ENCODE results near the gene DACT3. TPM values are rescaled to one million over a fixed set of nuclear protein-coding genes. Genes with fewer than 3 reads are reported as not detected.

The DACT3 gene
- total and polyA plus RNA-seq, 11 donors = 2.4 to 23.4 (median 14.2) TPM

GRCh38 chr19:46625731-46626130, 35.3 kb downstream of the DACT3 start:
- DNase-seq = peak in 2 of 5 donors; percentile 51 to 58
- Histone ChIP-seq H3K4me3 (peak overlapping the region in 1 of 12 donors; percentile 7), H3K9me3 (no peaks in the 10 kb centered on the region), H3K4me1 (peaks cover 0 to 60% (median 37%) of the 10 kb centered on the region in 12 donors), H3K27me3 (no peaks in the 10 kb centered on the region), H3K27ac (peak overlapping the region; percentile 23 to 88 (median 77)), H3K36me3 (no peaks in the 10 kb centered on the region)
- intact Hi-C loops (cut with DNase I) = no loop called here
- WGBS, 4 donors = 57 to 78% (median 72%) methylated on average over 9 to 12 of the region's 12 CpGs
- ATAC-seq = peak in 1 of 4 donors; percentile 4
- TF ChIP-seq CTCF (IDR thresholded peaks at IDR 0.05) (no peak), POLR2A (IDR thresholded peaks at IDR 0.05) (no peak)

- no peaks in the 10 kb centered on the region for H3K9me3 ChIP-seq
- intact Hi-C loops (cut with DNase I) = no loop called here
- peak; percentile 63 to 82 (median 78) for ATAC-seq
- H3K4me1 ChIP-seq = peaks cover 0 to 66% (median 41%) of the 10 kb centered on the region in 12 donors
- peak; percentile 81 to 87 (median 84) for DNase-seq
- peak within 1 kb of the TSS in 11 of 12 donors; percentile 8 to 54 (median 43) for H3K4me3 ChIP-seq
- no peaks in the 10 kb centered on the region for H3K27me3 ChIP-seq
- TF ChIP-seq CTCF (IDR thresholded peaks at IDR 0.05) (no peak), POLR2A (IDR thresholded peaks at IDR 0.05) (peak in 1 of 2 donors; percentile 59)
- H3K27ac ChIP-seq = peak within 1 kb of the TSS; percentile 23 to 88 (median 77)
- H3K36me3 ChIP-seq = no peaks in the 10 kb centered on the region
- WGBS, 4 donors = 34 to 51% (median 45%) methylated on average over 13 of the region's 13 CpGs
Observed at GRCh38 chr19:46624958-46625661, 35.9 kb downstream of the DACT3 start, which contains the start of gene PTGIR. TSS of gene PTGIR (minus strand) at chr19:46625089. CDS start at chr19:46624225, 864 bp downstream.

GRCh38 chr19:46623915-46624502, 37.0 kb downstream of the DACT3 start:
- Histone ChIP-seq H3K27me3 (no peaks in the 10 kb centered on the region), H3K9me3 (no peaks in the 10 kb centered on the region), H3K4me3 (peak overlapping the region in 11 of 12 donors; percentile 8 to 54 (median 43)), H3K36me3 (no peaks in the 10 kb centered on the region), H3K27ac (peak overlapping the region in 11 of 12 donors; percentile 67 to 88 (median 78)), H3K4me1 (peaks cover 0 to 67% (median 44%) of the 10 kb centered on the region in 12 donors)
- DNase-seq = peak in 2 of 5 donors; percentile 25 to 61
- ATAC-seq = no peak
- intact Hi-C loops (cut with DNase I) = no loop called here
- WGBS, 4 donors = 90 to 93% (median 91%) methylated on average over 32 to 35 of the region's 35 CpGs
- no peak for TF ChIP-seq CTCF (IDR thresholded peaks at IDR 0.05)
- TF ChIP-seq POLR2A (IDR thresholded peaks at IDR 0.05) = no peak

- Histone ChIP-seq H3K4me3 (peak overlapping the region in 10 of 12 donors; percentile 9 to 54 (median 43)), H3K4me1 (peaks cover 0 to 80% (median 56%) of the 10 kb centered on the region in 12 donors), H3K9me3 (no peaks in the 10 kb centered on the region), H3K36me3 (no peaks in the 10 kb centered on the region), H3K27me3 (no peaks in the 10 kb centered on the region), H3K27ac (peak overlapping the region in 7 of 12 donors; percentile 50 to 79 (median 75))
- ATAC-seq (no peak), DNase-seq (peak in 1 of 5 donors; percentile 17)
- WGBS, 4 donors = 62 to 67% (median 66%) methylated on average over 7 of the region's 7 CpGs
- intact Hi-C loops (cut with DNase I) = no loop called here
- no peak for TF ChIP-seq CTCF (IDR thresholded peaks at IDR 0.05)
Observed at GRCh38 chr19:46622118-46622446, 38.9 kb downstream of the DACT3 start.
